Erythroblast (primary cell): Measurements from ENCODE around the gene PCDHA13.
A peak's percentile ranks its signal among the peaks of the same experiment; 100 is the strongest.
"Not testable (repeated sequence)": the region's sequence is repeated elsewhere in the genome, so short reads cannot be mapped to it uniquely, and the experiment has no call there.

Experiments
- DNase-seq, 2 experiments: peaks; one replicate each; lab custom pipeline; 2025; lab: John Stamatoyannopoulos, UW
- GATA1 ChIP-seq: IDR thresholded peaks from 2 replicates; pipeline ENCODE4 v1.6.1; 2011; ENCODE audit warnings: low read depth, mild to moderate bottlenecking, control low read depth, low read length, moderate library complexity
- POLR2A ChIP-seq: IDR thresholded peaks from 2 replicates; pipeline ENCODE4 v1.6.1; 2011; ENCODE audit warnings: mild to moderate bottlenecking, low read length

The PCDHA13 gene

GRCh38 chr5:140881889-140882590, at the start of gene PCDHA13:
TSS of gene PCDHA13 (plus strand) at chr5:140882124. CDS start at chr5:140882269, 145 bp downstream.
- DNase-seq, result no peak
- TF ChIP-seq POLR2A (no peak), GATA1 (no peak)

- DNase-seq, result peak in 1 of 2 experiments; percentile 3
- no peak for TF ChIP-seq GATA1
- no peak for TF ChIP-seq POLR2A
Measured at GRCh38 chr5:140833993-140834392, 47.9 kb upstream of the PCDHA13 start, which contains the start of gene PCDHA7. TSS of gene PCDHA7 (plus strand) at chr5:140834269. CDS start at chr5:140834384, 115 bp downstream.

GRCh38 chr5:140834439-140835008, 47.4 kb upstream of the PCDHA13 start:
- not testable (repeated sequence) for DNase-seq

DNA sequence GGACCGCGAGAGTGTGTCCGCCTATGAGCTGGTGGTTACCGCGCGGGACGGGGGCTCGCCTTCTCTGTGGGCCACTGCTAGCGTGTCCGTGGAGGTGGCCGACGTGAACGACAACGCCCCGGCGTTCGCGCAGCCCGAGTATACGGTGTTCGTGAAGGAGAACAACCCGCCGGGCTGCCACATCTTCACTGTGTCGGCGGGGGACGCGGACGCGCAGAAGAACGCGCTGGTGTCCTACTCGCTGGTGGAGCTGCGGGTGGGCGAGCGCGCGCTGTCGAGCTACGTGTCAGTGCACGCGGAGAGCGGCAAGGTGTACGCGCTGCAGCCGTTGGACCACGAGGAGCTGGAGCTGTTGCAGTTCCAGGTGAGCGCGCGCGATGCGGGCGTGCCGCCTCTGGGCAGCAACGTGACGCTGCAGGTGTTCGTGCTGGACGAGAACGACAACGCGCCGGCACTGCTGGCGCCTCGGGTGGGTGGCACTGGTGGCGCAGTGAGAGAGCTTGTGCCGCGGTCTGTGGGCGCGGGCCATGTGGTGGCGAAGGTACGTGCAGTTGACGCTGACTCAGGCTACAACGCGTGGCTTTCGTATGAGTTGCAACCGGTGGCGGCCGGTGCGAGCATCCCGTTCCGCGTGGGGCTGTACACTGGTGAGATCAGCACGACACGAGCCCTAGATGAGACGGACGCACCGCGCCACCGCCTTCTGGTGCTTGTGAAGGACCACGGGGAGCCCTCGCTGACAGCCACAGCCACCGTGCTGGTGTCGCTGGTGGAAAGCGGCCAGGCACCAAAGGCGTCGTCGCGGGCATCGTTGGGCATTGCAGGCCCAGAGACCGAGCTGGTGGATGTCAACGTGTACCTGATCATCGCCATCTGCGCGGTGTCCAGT, 46.1 kb upstream of the PCDHA13 start:
- DNase-seq, result no peak
- TF ChIP-seq GATA1 (no peak), POLR2A (no peak)

GRCh38 chr5:140840978-140841962, 40.7 kb upstream of the PCDHA13 start, which contains the start of gene PCDHA8:
TSS of gene PCDHA8 (plus strand) at chr5:140841187. CDS start at chr5:140841322, 135 bp downstream.
- TF ChIP-seq POLR2A (no peak), GATA1 (no peak)
- peak; percentile 13 to 27 for DNase-seq

GRCh38 chr5:140842798-140843733, 38.9 kb upstream of the PCDHA13 start:
- TF ChIP-seq GATA1 (no peak), POLR2A (no peak)
- no peak for DNase-seq

- DNase-seq, result not testable (repeated sequence)
Measured at GRCh38 chr5:140848139-140849102, 33.5 kb upstream of the PCDHA13 start, which contains the start of gene PCDHA9. TSS of gene PCDHA9 (plus strand) at chr5:140848382. CDS start at chr5:140848496, 114 bp downstream.

GRCh38 chr5:140849831-140850634, 31.9 kb upstream of the PCDHA13 start:
- not testable (repeated sequence) for DNase-seq

- TF ChIP-seq GATA1 (no peak), POLR2A (no peak)
- peak in 1 of 2 experiments; percentile 11 for DNase-seq
Measured at GRCh38 chr5:140855772-140856674, 25.9 kb upstream of the PCDHA13 start, which contains the start of gene PCDHA10. TSS of gene PCDHA10 (plus strand) at chr5:140855897. CDS start at chr5:140856049, 152 bp downstream.
